ENCODE measurements around the gene CLEC10A. TPM values are rescaled to one million over a fixed set of nuclear protein-coding genes. Genes with fewer than 3 reads are reported as not detected.
"Not testable (repeated sequence)": the region's sequence is repeated elsewhere in the genome, so short reads cannot be mapped to it uniquely, and the experiment has no call there.

CLEC10A gene
- total RNA-seq, 4 donors from 2014 or later: 6.3 to 7.0 TPM; not detected in 2

- in situ Hi-C loops (cut with MboI; ENCODE audit: low pct_ligation_motif_present in 1 of 4, low pct_unique_long_range_greater_than_20kb in 1 of 4, low sequenced_read_pairs in 3 of 4) (loop anchor here in 2 of 4 donors (25.0 kb wide), 1 partner anchor 213 kb away; no protein-coding TSS in a partner anchor), intact Hi-C loops (cut with DNase I; ENCODE audit: low total_unique reads) (no loop called here)
- Histone ChIP-seq H3K27ac (no peak overlapping the region), H3K4me1 (no peaks in the 10 kb centered on the region), H3K36me3 (no peaks in the 10 kb centered on the region), H3K9me3 (no peaks in the 10 kb centered on the region), H3K27me3 (peaks cover 6% of the 10 kb centered on the region), H3K4me3 (no peak overlapping the region)
- TF ChIP-seq, protein P1, sequence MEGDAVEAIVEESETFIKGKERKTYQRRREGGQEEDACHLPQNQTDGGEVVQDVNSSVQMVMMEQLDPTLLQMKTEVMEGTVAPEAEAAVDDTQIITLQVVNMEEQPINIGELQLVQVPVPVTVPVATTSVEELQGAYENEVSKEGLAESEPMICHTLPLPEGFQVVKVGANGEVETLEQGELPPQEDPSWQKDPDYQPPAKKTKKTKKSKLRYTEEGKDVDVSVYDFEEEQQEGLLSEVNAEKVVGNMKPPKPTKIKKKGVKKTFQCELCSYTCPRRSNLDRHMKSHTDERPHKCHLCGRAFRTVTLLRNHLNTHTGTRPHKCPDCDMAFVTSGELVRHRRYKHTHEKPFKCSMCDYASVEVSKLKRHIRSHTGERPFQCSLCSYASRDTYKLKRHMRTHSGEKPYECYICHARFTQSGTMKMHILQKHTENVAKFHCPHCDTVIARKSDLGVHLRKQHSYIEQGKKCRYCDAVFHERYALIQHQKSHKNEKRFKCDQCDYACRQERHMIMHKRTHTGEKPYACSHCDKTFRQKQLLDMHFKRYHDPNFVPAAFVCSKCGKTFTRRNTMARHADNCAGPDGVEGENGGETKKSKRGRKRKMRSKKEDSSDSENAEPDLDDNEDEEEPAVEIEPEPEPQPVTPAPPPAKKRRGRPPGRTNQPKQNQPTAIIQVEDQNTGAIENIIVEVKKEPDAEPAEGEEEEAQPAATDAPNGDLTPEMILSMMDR (IDR thresholded peaks at IDR 0.05): no peak
- TF ChIP-seq POLR2AphosphoS5 (IDR thresholded peaks at IDR 0.05) (no peak), EP300 (IDR thresholded peaks at IDR 0.05; ENCODE audit: low read depth) (no peak), POLR2A (IDR thresholded peaks at IDR 0.05) (no peak)
- WGBS, 2 donors (ENCODE audit: low coverage in 1 of 2): 74 to 82% methylated on average over 4 to 5 of the region's 5 CpGs
- DNase-seq: no peak
Measured at GRCh38 chr17:7124923-7125322, 44.9 kb upstream of the CLEC10A start.

DNA sequence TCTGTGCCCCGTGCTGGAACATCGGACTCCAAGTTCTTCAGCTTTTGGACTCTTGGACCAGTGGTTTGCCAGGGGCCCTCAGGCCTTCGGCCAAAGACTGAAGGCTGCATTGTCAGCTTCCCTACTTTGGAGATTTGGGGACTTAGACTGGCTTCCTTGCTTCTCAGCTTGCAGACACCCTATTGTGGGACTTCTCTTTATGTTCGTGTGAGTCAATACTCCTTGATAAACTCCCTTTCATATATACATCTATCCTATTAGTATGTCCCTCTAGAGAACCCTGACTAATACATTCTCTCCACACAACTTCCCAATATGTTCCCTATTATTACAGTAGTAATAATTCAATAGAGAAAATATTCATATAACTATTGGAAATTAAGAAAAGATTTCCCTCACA, 43.8 kb upstream of the CLEC10A start:
- Histone ChIP-seq H3K9me3 (no peaks in the 10 kb centered on the region), H3K27ac (no peak overlapping the region), H3K27me3 (peaks cover 5% of the 10 kb centered on the region), H3K4me1 (no peaks in the 10 kb centered on the region), H3K4me3 (no peak overlapping the region), H3K36me3 (no peaks in the 10 kb centered on the region)
- 38 to 85% methylated on average over 1 to 4 of the region's 4 CpGs for WGBS, 2 donors (ENCODE audit: low coverage in 1 of 2)
- no peak for DNase-seq
- intact Hi-C loops (cut with DNase I; ENCODE audit: low total_unique reads) (no loop called here), in situ Hi-C loops (cut with MboI; ENCODE audit: low pct_ligation_motif_present in 1 of 4, low pct_unique_long_range_greater_than_20kb in 1 of 4, low sequenced_read_pairs in 3 of 4) (no loop called here)
- TF ChIP-seq POLR2AphosphoS5 (IDR thresholded peaks at IDR 0.05): no peak
- TF ChIP-seq POLR2A (IDR thresholded peaks at IDR 0.05): no peak
- TF ChIP-seq, protein P1 (IDR thresholded peaks at IDR 0.05): no peak

DNA sequence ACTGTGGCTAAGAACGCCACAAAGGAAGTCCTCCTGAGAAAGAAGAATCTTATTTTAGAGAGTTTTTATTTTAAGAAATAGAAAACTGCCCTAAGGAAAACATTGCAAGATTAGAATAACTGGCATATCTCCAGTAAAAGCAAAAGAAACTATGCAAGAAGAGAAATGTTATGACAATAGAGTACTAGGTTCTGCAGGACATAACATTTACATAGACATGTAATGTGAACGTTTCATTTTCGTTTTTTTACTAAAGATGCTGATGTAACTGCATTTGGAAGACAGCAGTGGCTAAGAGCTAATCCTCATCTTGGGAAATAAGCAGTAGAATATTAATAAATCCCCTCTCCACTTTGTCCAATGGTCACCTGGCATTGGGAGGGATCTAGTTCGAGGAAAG, 42.3 kb upstream of the CLEC10A start:
- DNase-seq: no peak
- no peaks in the 10 kb centered on the region for H3K36me3 ChIP-seq
- H3K4me3 ChIP-seq: no peak overlapping the region
- peaks cover 5% of the 10 kb centered on the region for H3K27me3 ChIP-seq
- 35 to 37% methylated on average over 4 of the region's 4 CpGs for WGBS, 2 donors (ENCODE audit: low coverage in 1 of 2)
- no peaks in the 10 kb centered on the region for H3K4me1 ChIP-seq
- no peak for TF ChIP-seq EP300 (IDR thresholded peaks at IDR 0.05; ENCODE audit: low read depth)
- TF ChIP-seq POLR2A (IDR thresholded peaks at IDR 0.05): no peak
- TF ChIP-seq, protein P1 (IDR thresholded peaks at IDR 0.05): no peak
- TF ChIP-seq POLR2AphosphoS5 (IDR thresholded peaks at IDR 0.05): no peak
- no peak overlapping the region for H3K27ac ChIP-seq
- intact Hi-C loops (cut with DNase I; ENCODE audit: low total_unique reads) (no loop called here), in situ Hi-C loops (cut with MboI; ENCODE audit: low pct_ligation_motif_present in 1 of 4, low pct_unique_long_range_greater_than_20kb in 1 of 4, low sequenced_read_pairs in 3 of 4) (no loop called here)
- no peaks in the 10 kb centered on the region for H3K9me3 ChIP-seq

DNA sequence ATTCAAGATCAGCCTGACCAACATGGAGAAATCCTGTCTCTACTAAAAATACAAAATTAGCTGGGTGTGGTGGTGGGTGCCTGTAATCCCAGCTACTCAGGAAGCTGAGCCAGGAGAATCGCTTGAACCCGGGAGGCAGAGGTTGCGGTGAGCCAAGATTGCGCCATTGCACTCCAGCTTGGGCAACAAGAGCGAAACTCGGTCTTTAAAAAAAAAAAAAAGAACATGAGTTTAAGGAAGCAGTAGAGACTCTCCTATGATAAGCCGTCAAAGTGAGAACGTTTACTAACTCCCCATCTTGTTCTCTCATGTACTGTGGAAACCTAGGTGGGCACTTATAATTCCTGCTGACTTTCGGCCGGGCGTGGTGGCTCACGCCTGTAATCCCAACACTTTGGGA, 40.6 kb upstream of the CLEC10A start:
- DNase-seq; H3K4me1 ChIP-seq; H3K36me3 ChIP-seq; H3K4me3 ChIP-seq; H3K9me3 ChIP-seq; intact Hi-C loops (cut with DNase I; ENCODE audit: low total_unique reads); in situ Hi-C loops (cut with MboI; ENCODE audit: low pct_ligation_motif_present in 1 of 4, low pct_unique_long_range_greater_than_20kb in 1 of 4, low sequenced_read_pairs in 3 of 4); H3K27me3 ChIP-seq: not testable (repeated sequence)
- peak overlapping the region in 3 of 4 donors; percentile 40 to 59 (median 41) for H3K27ac ChIP-seq
- 57 to 71% methylated on average over 6 to 12 of the region's 12 CpGs for WGBS, 2 donors (ENCODE audit: low coverage in 1 of 2)

DNA sequence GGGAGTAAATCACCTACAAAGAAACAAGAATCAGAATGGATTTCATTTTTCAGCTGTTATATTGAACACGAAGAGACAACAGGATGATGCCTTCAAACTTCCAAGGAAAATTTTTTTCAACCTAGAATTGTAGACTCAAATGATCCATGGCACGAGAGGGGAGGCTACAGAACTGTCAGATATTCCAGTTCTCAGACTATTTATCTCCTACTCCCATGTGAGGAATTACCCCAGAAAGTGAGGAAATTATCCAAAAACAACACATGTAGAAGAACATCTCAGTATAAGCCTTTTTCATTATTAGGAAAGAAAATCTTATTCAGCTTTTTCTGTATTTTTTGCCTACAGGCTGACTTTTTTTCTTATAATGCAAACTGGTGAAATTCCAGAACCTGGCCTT, 40.1 kb upstream of the CLEC10A start:
- WGBS, 2 donors (ENCODE audit: low coverage in 1 of 2): 54 to 69% methylated on average over 2 of the region's 2 CpGs
- no peak for DNase-seq
- H3K9me3 ChIP-seq: no peaks in the 10 kb centered on the region
- H3K4me1 ChIP-seq: no peaks in the 10 kb centered on the region
- H3K27ac ChIP-seq: no peak overlapping the region
- intact Hi-C loops (cut with DNase I; ENCODE audit: low total_unique reads): no loop called here
- in situ Hi-C loops (cut with MboI; ENCODE audit: low pct_ligation_motif_present in 1 of 4, low pct_unique_long_range_greater_than_20kb in 1 of 4, low sequenced_read_pairs in 3 of 4): no loop called here
- H3K36me3 ChIP-seq: no peaks in the 10 kb centered on the region
- H3K27me3 ChIP-seq: peaks cover 5% of the 10 kb centered on the region
- no peak for TF ChIP-seq POLR2AphosphoS5 (IDR thresholded peaks at IDR 0.05)
- no peak overlapping the region for H3K4me3 ChIP-seq

Measured in transverse colon (tissue), 4 donors.